ENCODE measurements around the gene METTL13.

Gene METTL13, protein sequence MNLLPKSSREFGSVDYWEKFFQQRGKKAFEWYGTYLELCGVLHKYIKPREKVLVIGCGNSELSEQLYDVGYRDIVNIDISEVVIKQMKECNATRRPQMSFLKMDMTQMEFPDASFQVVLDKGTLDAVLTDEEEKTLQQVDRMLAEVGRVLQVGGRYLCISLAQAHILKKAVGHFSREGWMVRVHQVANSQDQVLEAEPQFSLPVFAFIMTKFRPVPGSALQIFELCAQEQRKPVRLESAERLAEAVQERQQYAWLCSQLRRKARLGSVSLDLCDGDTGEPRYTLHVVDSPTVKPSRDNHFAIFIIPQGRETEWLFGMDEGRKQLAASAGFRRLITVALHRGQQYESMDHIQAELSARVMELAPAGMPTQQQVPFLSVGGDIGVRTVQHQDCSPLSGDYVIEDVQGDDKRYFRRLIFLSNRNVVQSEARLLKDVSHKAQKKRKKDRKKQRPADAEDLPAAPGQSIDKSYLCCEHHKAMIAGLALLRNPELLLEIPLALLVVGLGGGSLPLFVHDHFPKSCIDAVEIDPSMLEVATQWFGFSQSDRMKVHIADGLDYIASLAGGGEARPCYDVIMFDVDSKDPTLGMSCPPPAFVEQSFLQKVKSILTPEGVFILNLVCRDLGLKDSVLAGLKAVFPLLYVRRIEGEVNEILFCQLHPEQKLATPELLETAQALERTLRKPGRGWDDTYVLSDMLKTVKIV

DNA sequence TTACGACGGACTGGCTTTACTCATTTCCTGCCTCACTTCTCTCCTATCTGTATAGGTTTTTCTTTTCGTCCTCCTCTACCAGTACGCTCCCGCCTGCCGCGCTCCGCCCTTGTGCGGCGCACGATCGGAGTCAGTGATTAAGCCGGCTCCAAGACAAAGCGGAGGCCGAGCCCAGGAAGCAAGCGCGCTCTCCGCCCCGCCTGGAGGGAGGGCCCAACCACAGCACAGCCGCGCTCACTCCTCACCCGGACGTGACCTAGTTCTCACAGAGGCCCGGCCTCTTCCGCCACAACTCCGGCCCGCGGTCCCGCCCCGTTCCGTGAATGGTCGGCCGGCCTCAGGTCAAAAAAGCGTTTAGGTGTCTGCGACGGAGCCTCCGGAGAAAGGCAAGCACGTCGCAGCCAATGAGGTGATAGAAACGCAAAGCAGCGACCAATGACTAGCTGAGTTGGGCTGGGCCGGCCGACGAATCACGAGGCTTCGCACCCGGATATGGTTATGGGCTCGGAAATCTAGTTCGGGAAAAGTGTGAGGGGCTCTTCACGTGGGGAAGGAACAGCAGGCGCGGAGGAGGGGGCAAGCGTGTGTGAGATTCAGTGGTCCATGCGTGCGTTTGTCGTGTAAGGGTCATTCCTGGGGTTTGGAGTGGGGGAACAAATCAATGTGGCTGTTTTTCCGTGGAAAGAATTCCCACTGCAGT lies at the start of gene METTL13:
TSS of gene METTL13 (plus strand) at position 485 of the 700 bp plus-strand sequence. CDS start 308 bp downstream, outside the sequence.
- ChIA-PET CTCF (interaction anchor here (1.0 to 1.5 kb wide), 3 partner anchors 19 to 136 kb away, joined by 3 to 6 read pairs (median 3); no protein-coding TSS in a partner anchor), POLR2A (interaction anchor here (0.6 to 1.9 kb wide), 12 partner anchors 9 to 296 kb away, joined by 3 to 17 read pairs (median 4); partner anchors contain the start of genes DNM3, PRRC2C and VAMP4)
- DNase-seq (ENCODE audit: extremely low spot score), result peak; percentile 98
- TF ChIP-seq HDGF (IDR thresholded peaks at IDR 0.05; ENCODE audit: borderline replicate concordance) (no peak; the same call in 1 of the 2 replicates), FOXM1 (IDR thresholded peaks at IDR 0.05; ENCODE audit: borderline replicate concordance) (peak; percentile 91), LEF1 (IDR thresholded peaks at IDR 0.05; ENCODE audit: borderline replicate concordance) (no peak), SUZ12 (IDR thresholded peaks at IDR 0.05) (no peak), ARNT (IDR thresholded peaks at IDR 0.05) (no peak), L3MBTL2 (conservative IDR thresholded peaks at IDR 0.05) (peak; percentile 98), FOXK2 (IDR thresholded peaks at IDR 0.05) (no peak), ELF4 (IDR thresholded peaks at IDR 0.05) (peak; percentile 63), ZNF384 (IDR thresholded peaks at IDR 0.05) (no peak), NFRKB (IDR thresholded peaks at IDR 0.05) (no peak), FOXA1 (IDR thresholded peaks at IDR 0.05) (no peak), CTBP1 (IDR thresholded peaks at IDR 0.05; ENCODE audit: borderline replicate concordance) (no peak), PKNOX1 (IDR thresholded peaks at IDR 0.05) (0 out of 2 replicates have a peak, but pooled peaks have one; percentile 17), TARDBP (IDR thresholded peaks at IDR 0.05) (no peak), SP1 (IDR thresholded peaks at IDR 0.05) (no peak), BHLHE40 (IDR thresholded peaks at IDR 0.05; ENCODE audit: borderline replicate concordance) (no peak)

GRCh38 chr1:171736196-171736595 lies 45.3 kb upstream of the METTL13 start:
- no peak for DNase-seq (ENCODE audit: extremely low spot score)
- no peak for TF ChIP-seq BHLHE40 (IDR thresholded peaks at IDR 0.05; ENCODE audit: borderline replicate concordance)
- no peak for TF ChIP-seq ARNT (IDR thresholded peaks at IDR 0.05)
- TF ChIP-seq SP1 (IDR thresholded peaks at IDR 0.05), result no peak
- no peak for TF ChIP-seq ELF4 (IDR thresholded peaks at IDR 0.05)
- TF ChIP-seq NFRKB (IDR thresholded peaks at IDR 0.05), result no peak
- no peak for TF ChIP-seq HDGF (IDR thresholded peaks at IDR 0.05; ENCODE audit: borderline replicate concordance)
- TF ChIP-seq SUZ12 (IDR thresholded peaks at IDR 0.05), result no peak
- no peak for TF ChIP-seq FOXA1 (IDR thresholded peaks at IDR 0.05)
- no peak for TF ChIP-seq FOXM1 (IDR thresholded peaks at IDR 0.05; ENCODE audit: borderline replicate concordance)
- no peak for TF ChIP-seq L3MBTL2 (conservative IDR thresholded peaks at IDR 0.05)
- TF ChIP-seq FOXK2 (IDR thresholded peaks at IDR 0.05), result no peak
- POLR2A ChIA-PET, result no interaction called here
- CTCF ChIA-PET, result no interaction called here

- ChIA-PET CTCF (no interaction called here), POLR2A (no interaction called here)
- no peak for TF ChIP-seq SP1 (IDR thresholded peaks at IDR 0.05)
- no peak for TF ChIP-seq SUZ12 (IDR thresholded peaks at IDR 0.05)
- TF ChIP-seq TARDBP (IDR thresholded peaks at IDR 0.05), result no peak
- TF ChIP-seq ZNF384 (IDR thresholded peaks at IDR 0.05), result no peak
- TF ChIP-seq LEF1 (IDR thresholded peaks at IDR 0.05; ENCODE audit: borderline replicate concordance), result no peak
- no peak for TF ChIP-seq ELF4 (IDR thresholded peaks at IDR 0.05)
- no peak for TF ChIP-seq CTBP1 (IDR thresholded peaks at IDR 0.05; ENCODE audit: borderline replicate concordance)
- TF ChIP-seq PKNOX1 (IDR thresholded peaks at IDR 0.05), result no peak
- TF ChIP-seq FOXK2 (IDR thresholded peaks at IDR 0.05), result no peak
- TF ChIP-seq L3MBTL2 (conservative IDR thresholded peaks at IDR 0.05), result no peak
- TF ChIP-seq NFRKB (IDR thresholded peaks at IDR 0.05), result no peak
- no peak for TF ChIP-seq FOXA1 (IDR thresholded peaks at IDR 0.05)
- TF ChIP-seq BHLHE40 (IDR thresholded peaks at IDR 0.05; ENCODE audit: borderline replicate concordance), result no peak
- no peak for DNase-seq (ENCODE audit: extremely low spot score)
Observed at GRCh38 chr1:171738911-171739310, 42.5 kb upstream of the METTL13 start.

GRCh38 chr1:171739656-171740055 lies 41.8 kb upstream of the METTL13 start:
- POLR2A ChIA-PET, result no interaction called here
- CTCF ChIA-PET, result no interaction called here
- DNase-seq (ENCODE audit: extremely low spot score), result no peak
- TF ChIP-seq ELF4 (IDR thresholded peaks at IDR 0.05), result no peak
- TF ChIP-seq TARDBP (IDR thresholded peaks at IDR 0.05), result no peak
- TF ChIP-seq SUZ12 (IDR thresholded peaks at IDR 0.05), result no peak
- TF ChIP-seq CTBP1 (IDR thresholded peaks at IDR 0.05; ENCODE audit: borderline replicate concordance), result no peak
- no peak for TF ChIP-seq L3MBTL2 (conservative IDR thresholded peaks at IDR 0.05)
- no peak for TF ChIP-seq SP1 (IDR thresholded peaks at IDR 0.05)
- TF ChIP-seq BHLHE40 (IDR thresholded peaks at IDR 0.05; ENCODE audit: borderline replicate concordance), result no peak
- no peak for TF ChIP-seq FOXM1 (IDR thresholded peaks at IDR 0.05; ENCODE audit: borderline replicate concordance)
- no peak for TF ChIP-seq FOXK2 (IDR thresholded peaks at IDR 0.05)
- no peak for TF ChIP-seq ARNT (IDR thresholded peaks at IDR 0.05)
- TF ChIP-seq ZNF384 (IDR thresholded peaks at IDR 0.05), result no peak
- TF ChIP-seq FOXA1 (IDR thresholded peaks at IDR 0.05), result no peak
- no peak for TF ChIP-seq HDGF (IDR thresholded peaks at IDR 0.05; ENCODE audit: borderline replicate concordance)
- no peak for TF ChIP-seq LEF1 (IDR thresholded peaks at IDR 0.05; ENCODE audit: borderline replicate concordance)
- TF ChIP-seq NFRKB (IDR thresholded peaks at IDR 0.05), result no peak

- ChIA-PET POLR2A (interaction anchor here (2.2 to 2.9 kb wide), 3 partner anchors 11 to 42 kb away, joined by 6 to 17 read pairs (median 9); partner anchors contain the start of gene METTL13), CTCF (interaction anchor here (0.5 to 3.3 kb wide), 2 partner anchors 95 to 178 kb away, joined by 3 to 17 read pairs; no protein-coding TSS in a partner anchor)
- no peak for DNase-seq (ENCODE audit: extremely low spot score)
- TF ChIP-seq ELF4 (IDR thresholded peaks at IDR 0.05) (no peak), SUZ12 (IDR thresholded peaks at IDR 0.05) (no peak), LEF1 (IDR thresholded peaks at IDR 0.05; ENCODE audit: borderline replicate concordance) (no peak), FOXK2 (IDR thresholded peaks at IDR 0.05) (no peak), CTBP1 (IDR thresholded peaks at IDR 0.05; ENCODE audit: borderline replicate concordance) (no peak), BHLHE40 (IDR thresholded peaks at IDR 0.05; ENCODE audit: borderline replicate concordance) (no peak), ARNT (IDR thresholded peaks at IDR 0.05) (no peak), L3MBTL2 (conservative IDR thresholded peaks at IDR 0.05) (no peak)
Observed at GRCh38 chr1:171740356-171740863, 41.0 kb upstream of the METTL13 start.
